ENCODE measurements around the gene CCDC80.

Gene CCDC80, protein sequence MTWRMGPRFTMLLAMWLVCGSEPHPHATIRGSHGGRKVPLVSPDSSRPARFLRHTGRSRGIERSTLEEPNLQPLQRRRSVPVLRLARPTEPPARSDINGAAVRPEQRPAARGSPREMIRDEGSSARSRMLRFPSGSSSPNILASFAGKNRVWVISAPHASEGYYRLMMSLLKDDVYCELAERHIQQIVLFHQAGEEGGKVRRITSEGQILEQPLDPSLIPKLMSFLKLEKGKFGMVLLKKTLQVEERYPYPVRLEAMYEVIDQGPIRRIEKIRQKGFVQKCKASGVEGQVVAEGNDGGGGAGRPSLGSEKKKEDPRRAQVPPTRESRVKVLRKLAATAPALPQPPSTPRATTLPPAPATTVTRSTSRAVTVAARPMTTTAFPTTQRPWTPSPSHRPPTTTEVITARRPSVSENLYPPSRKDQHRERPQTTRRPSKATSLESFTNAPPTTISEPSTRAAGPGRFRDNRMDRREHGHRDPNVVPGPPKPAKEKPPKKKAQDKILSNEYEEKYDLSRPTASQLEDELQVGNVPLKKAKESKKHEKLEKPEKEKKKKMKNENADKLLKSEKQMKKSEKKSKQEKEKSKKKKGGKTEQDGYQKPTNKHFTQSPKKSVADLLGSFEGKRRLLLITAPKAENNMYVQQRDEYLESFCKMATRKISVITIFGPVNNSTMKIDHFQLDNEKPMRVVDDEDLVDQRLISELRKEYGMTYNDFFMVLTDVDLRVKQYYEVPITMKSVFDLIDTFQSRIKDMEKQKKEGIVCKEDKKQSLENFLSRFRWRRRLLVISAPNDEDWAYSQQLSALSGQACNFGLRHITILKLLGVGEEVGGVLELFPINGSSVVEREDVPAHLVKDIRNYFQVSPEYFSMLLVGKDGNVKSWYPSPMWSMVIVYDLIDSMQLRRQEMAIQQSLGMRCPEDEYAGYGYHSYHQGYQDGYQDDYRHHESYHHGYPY

DNA sequence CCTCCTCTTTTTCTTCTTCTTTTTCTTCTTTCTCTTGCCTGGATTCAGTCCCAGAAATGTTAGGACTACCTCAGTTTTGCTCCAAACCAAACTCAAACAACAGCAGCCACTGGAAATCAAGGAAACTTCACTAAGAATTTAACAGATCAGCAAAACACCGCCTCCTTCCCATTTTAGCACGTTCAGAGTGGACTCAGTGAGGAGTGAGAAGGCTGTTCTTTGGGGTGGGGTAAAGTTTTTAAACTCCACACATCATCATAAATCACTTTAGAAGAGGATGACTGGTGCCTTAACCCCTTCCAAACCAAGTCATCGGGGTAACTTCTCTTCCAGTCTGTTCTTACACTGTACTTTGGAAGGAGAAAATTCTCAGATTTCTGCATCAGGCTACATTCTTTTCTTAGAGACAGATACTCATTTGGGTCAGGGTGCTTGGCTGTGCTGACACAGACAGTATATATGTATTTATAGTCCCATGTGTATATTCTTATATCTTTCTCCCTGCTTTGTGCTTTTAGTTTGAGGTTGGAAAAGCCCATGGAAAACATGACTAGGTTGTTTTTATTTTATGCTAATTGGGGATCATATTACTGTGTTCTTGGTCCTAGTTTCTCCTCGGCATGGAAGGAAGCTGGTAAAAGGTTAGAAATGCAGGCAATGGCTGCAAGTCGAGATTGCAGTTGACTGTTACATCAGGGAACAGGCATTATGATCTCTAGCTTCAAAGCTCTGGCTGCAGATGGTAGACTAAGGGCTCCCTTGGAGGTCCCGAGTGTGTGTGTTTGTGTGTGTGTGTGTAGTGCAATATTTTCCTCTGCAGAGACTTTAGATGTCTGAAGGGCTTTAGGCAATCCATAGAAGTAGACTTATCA is at the start of gene CCDC80:
TSS of gene CCDC80 (minus strand) at position 214 of the 872 bp plus-strand sequence. CDS start 1,238 bp downstream, outside the sequence.
- no peak for DNase-seq (ENCODE audit: low read depth in 2 of 2, low spot score in 1 of 2)

- DNase-seq (ENCODE audit: low read depth in 2 of 2, low spot score in 1 of 2) = no peak
These were observed 49.0 kb upstream of the CCDC80 start for GRCh38 chr3:112689989-112690388.

DNA sequence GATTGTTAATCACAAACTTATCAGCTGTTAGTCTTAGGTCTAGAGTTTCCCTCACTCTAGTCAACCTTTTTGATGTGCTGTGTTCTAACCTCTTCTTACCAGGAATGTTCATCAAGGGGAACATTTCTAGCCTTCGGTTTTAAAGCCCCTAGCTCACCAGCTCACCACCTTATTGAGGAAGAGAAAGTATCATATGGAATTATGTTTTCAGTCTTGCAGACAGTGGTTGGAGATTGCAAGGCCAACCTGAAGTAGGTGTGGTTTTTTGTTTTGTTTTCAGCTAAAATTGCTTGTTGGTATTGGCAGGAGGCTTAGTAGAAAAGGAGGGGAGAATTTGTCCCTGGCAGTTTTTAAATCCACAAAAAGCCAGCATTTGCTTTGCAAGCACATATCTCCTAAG is 48.4 kb upstream of the CCDC80 start:
- DNase-seq (ENCODE audit: low read depth in 2 of 2, low spot score in 1 of 2) = no peak

- DNase-seq (ENCODE audit: low read depth in 2 of 2, low spot score in 1 of 2) = no peak
These were observed 47.9 kb upstream of the CCDC80 start for GRCh38 chr3:112688819-112689218.

GRCh38 chr3:112688085-112688769 is 47.3 kb upstream of the CCDC80 start:
- no peak for DNase-seq (ENCODE audit: low read depth in 2 of 2, low spot score in 1 of 2)

GRCh38 chr3:112687616-112688015 is 46.7 kb upstream of the CCDC80 start:
- no peak for DNase-seq (ENCODE audit: low read depth in 2 of 2, low spot score in 1 of 2)

DNA sequence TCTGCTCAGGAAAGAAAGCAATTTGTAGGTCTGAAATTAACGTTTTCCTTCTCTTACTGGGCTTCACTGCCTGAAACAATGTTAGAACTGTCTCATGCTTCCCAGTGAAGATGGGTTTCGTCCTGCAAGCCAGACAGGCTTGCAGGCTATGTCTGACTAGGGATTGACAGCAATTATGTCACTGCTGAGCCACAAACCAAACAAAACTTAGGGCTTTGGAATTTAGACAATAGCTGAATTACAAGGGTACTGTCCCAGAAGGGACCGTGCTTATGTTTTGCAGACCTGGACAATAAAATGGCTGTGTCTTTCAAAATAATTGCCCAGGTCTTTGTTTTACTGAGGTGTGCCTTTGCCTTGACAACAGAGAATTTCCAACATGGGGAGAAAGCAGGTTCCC is 46.3 kb upstream of the CCDC80 start:
- DNase-seq (ENCODE audit: low read depth in 2 of 2, low spot score in 1 of 2) = no peak

- no peak for DNase-seq (ENCODE audit: low read depth in 2 of 2, low spot score in 1 of 2)
These were observed 45.2 kb upstream of the CCDC80 start for GRCh38 chr3:112685956-112686799.

GRCh38 chr3:112685420-112685819 is 44.5 kb upstream of the CCDC80 start:
- no peak for DNase-seq (ENCODE audit: low read depth in 2 of 2, low spot score in 1 of 2)

DNA sequence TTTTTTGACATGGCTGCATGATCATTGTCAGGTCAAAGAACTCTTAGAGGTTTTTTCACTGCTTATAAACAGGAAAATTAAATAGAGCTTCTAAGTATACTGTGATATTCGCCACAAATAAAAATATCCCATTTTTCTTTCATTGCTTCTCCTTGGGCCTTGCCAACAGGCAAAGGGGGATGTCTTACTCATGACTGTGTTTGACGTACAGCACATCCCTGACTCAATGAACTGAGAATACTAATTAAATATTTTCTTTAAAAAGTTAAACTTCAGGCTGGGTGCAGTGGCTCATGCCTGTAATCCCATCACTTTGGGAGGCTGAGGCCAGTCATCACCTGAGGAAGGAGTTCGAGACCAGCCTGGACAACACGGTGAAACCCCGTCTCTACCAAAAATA is 41.4 kb upstream of the CCDC80 start:
- DNase-seq (ENCODE audit: low read depth in 2 of 2, low spot score in 1 of 2) = no peak

GRCh38 chr3:112681822-112682325 is 40.9 kb upstream of the CCDC80 start:
- DNase-seq (ENCODE audit: low read depth in 2 of 2, low spot score in 1 of 2) = no peak

GRCh38 chr3:112676659-112677234 is 35.8 kb upstream of the CCDC80 start:
- peak; percentile 38 to 53 for DNase-seq (ENCODE audit: low read depth in 2 of 2, low spot score in 1 of 2)

GRCh38 chr3:112675943-112676535 is 35.1 kb upstream of the CCDC80 start:
- DNase-seq (ENCODE audit: low read depth in 2 of 2, low spot score in 1 of 2) = no peak

GRCh38 chr3:112675349-112675748 is 34.4 kb upstream of the CCDC80 start:
- no peak for DNase-seq (ENCODE audit: low read depth in 2 of 2, low spot score in 1 of 2)

GRCh38 chr3:112672716-112673541 is 32.0 kb upstream of the CCDC80 start:
- no peak for DNase-seq (ENCODE audit: low read depth in 2 of 2, low spot score in 1 of 2)

- DNase-seq (ENCODE audit: low read depth in 2 of 2, low spot score in 1 of 2) = no peak
These were observed 31.2 kb upstream of the CCDC80 start for GRCh38 chr3:112671930-112672715.

- DNase-seq (ENCODE audit: low read depth in 2 of 2, low spot score in 1 of 2) = no peak
These were observed 29.9 kb upstream of the CCDC80 start for GRCh38 chr3:112670824-112671223.
